Peyer's patch (tissue), 4 donors: ENCODE data around the gene RAD54L. TPM values are rescaled to one million over a fixed set of nuclear protein-coding genes. Genes with fewer than 3 reads are reported as not detected.

ENCODE experiments used
- DNase-seq, 3 donors: peaks; one replicate each; pipeline ENCODE4 v3.0.0-alpha.2; 2017 to 2019
- H3K27ac ChIP-seq, 4 donors: fragments of 200-600 bp; sonication (generic); one replicate each; pipeline ENCODE4 v1.5.1; 2016 to 2019
- H3K27me3 ChIP-seq, 2 donors: fragments of 200-600 bp; sonication (generic); one replicate each; pipeline ENCODE4 v1.5.1; 2019
- H3K36me3 ChIP-seq, 3 donors: fragments of 200-600 bp; sonication (generic); one replicate each; pipeline ENCODE4 v1.5.1; 2016 to 2019
- H3K4me1 ChIP-seq, 4 donors: fragments of 200-600 bp; sonication (generic); one replicate each; pipeline ENCODE4 v1.5.1; 2016 to 2019
- H3K4me3 ChIP-seq, 4 donors: fragments of 200-600 bp; sonication (generic); 1 replicate in 3 of 4; 2 replicates in 1 of 4; pipeline ENCODE4 v1.5.1; 2016 to 2019; ENCODE audit warnings: mild to moderate bottlenecking in 1 of 4
- H3K9me3 ChIP-seq, 4 donors: fragments of 200-600 bp; sonication (generic); one replicate each; pipeline ENCODE4 v1.5.1; 2016 to 2019; ENCODE audit warnings: mild to moderate bottlenecking in 1 of 4
- POLR2A ChIP-seq, 2 donors: fragments of 450-650 bp; IDR thresholded peaks; one replicate each; pipeline ENCODE4 v1.5.1; 2017; ENCODE audit warnings: antibody characterized with exemption in 2 of 2, mild to moderate bottlenecking in 2 of 2, moderate library complexity in 2 of 2
- total RNA-seq, 4 donors: library from RNA; depleted of rRNA; stranded (reverse); fragments of >200 nt; gene quantifications; one replicate each; pipeline ENCODE4 v1.1.0, GENCODE V29; 2016
- TF ChIP-seq, protein P1 (sequence below), 6 experiments: fragments of 450-650 bp in 4 of 6; fragments of 200-600 bp in 2 of 6; sonication (generic) in 1 of 6; IDR thresholded peaks; one replicate each; pipeline ENCODE4 v1.5.1; 2017 to 2019; ENCODE audit warnings: antibody characterized with exemption in 6 of 6, mild to moderate bottlenecking in 3 of 6, moderate library complexity in 1 of 6

Gene RAD54L
- total RNA-seq, 4 donors from 2014 or later = 3.9 to 71.8 (median 10.3) TPM

DNA sequence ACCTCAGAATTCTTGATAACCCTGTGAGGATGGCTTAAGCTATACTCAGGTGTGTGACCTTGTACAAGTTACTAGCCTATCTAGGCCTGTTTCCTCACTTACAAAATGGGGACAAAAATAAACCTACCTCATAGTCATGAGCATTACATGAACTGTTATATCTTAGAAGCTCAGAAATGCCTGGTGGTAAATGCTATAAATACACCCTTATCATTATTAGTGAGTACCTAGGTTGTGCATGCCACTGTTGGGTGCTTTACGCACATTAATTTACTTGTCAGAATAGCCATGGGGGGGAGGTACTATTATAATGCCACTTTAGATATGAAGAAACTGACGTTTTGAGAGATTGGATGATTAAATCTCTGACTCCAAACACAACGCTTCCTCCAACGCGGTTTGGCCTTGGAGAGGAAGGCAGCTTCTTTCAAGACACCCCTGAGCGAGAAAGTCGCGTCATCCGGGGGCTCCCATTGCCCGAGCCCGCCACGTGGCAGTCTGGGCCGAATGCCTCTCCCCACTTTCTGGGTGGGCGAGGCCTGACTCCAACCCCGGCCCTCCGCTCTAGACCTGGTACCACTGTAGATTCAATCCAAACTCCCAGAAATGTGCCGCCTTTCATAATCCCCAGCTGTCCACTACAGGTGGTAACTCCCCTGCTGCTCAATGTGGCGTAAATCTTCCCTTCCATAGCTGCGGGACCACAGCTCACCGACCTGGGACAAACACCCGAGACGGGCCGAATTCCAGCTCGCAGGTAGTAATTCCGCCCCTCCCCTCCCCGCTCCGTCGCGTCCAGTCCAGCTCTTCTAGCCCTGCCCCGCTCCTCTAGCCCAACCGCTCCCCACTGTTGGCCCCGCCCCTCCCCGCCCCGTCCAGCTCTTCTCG lies 771 bp upstream of the RAD54L start:
- no peaks in the 10 kb centered on the region for H3K36me3 ChIP-seq
- peak in 1 of 3 donors; percentile 55 for DNase-seq
- H3K4me1 ChIP-seq = peaks cover 0 to 15% (median 3%) of the 10 kb centered on the region in 4 donors
- H3K27ac ChIP-seq = peak overlapping the region; percentile 44 to 83 (median 52)
- TF ChIP-seq, protein P1, sequence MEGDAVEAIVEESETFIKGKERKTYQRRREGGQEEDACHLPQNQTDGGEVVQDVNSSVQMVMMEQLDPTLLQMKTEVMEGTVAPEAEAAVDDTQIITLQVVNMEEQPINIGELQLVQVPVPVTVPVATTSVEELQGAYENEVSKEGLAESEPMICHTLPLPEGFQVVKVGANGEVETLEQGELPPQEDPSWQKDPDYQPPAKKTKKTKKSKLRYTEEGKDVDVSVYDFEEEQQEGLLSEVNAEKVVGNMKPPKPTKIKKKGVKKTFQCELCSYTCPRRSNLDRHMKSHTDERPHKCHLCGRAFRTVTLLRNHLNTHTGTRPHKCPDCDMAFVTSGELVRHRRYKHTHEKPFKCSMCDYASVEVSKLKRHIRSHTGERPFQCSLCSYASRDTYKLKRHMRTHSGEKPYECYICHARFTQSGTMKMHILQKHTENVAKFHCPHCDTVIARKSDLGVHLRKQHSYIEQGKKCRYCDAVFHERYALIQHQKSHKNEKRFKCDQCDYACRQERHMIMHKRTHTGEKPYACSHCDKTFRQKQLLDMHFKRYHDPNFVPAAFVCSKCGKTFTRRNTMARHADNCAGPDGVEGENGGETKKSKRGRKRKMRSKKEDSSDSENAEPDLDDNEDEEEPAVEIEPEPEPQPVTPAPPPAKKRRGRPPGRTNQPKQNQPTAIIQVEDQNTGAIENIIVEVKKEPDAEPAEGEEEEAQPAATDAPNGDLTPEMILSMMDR (IDR thresholded peaks at IDR 0.05) = peak in 1 of 6 experiments; percentile 10
- peak in 1 of 2 donors; percentile 63 for TF ChIP-seq POLR2A (IDR thresholded peaks at IDR 0.05)
- H3K4me3 ChIP-seq = peak overlapping the region; percentile 46 to 69 (median 61)
- H3K27me3 ChIP-seq = no peaks in the 10 kb centered on the region
- H3K9me3 ChIP-seq = no peaks in the 10 kb centered on the region

DNA sequence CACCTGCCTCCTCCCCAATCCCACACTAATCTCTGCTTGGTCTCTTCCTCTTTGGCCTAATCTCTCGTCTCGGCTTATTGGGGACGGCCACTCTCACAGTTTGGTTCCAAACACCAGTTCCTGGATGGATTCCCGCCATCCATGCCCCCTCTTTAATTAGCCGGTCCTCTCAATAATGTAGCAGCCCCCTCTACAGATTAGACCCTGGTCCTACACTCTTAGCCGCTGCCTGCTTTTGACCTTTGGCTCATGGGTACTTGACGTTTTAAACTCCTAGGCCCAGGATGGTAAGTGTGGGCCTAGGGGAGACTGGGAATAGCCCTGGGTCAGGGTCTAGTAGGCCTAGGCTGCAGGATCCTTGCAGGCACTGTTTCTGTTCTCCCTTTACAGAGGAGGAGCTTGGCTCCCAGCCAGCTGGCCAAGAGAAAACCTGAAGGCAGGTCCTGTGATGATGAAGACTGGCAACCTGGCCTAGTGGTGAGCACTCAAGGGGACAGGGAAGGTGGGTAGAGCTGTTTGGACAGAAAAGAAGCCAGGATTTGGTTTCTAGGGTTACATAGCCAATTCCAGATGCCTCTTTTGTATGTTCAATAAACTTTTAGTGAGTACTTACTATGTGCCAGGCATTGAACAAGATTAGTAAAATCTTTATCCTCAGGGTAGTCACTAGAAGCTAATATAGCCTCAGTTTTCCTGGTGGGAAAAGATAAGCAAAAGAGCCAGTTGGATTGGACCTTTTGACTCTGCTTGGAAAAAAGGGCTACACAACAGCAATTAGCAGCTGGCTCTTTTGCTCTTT lies 758 bp downstream of the RAD54L start:
- DNase-seq = peak in 2 of 3 donors; percentile 50 to 54
- Histone ChIP-seq H3K4me1 (peaks cover 0 to 15% (median 3%) of the 10 kb centered on the region in 4 donors), H3K36me3 (no peaks in the 10 kb centered on the region), H3K9me3 (no peaks in the 10 kb centered on the region), H3K4me3 (peak overlapping the region; percentile 26 to 59 (median 58)), H3K27ac (peak overlapping the region in 1 of 4 donors; percentile 14), H3K27me3 (no peaks in the 10 kb centered on the region)
- TF ChIP-seq POLR2A (IDR thresholded peaks at IDR 0.05) = no peak
- TF ChIP-seq, protein P1 (IDR thresholded peaks at IDR 0.05) = no peak

DNA sequence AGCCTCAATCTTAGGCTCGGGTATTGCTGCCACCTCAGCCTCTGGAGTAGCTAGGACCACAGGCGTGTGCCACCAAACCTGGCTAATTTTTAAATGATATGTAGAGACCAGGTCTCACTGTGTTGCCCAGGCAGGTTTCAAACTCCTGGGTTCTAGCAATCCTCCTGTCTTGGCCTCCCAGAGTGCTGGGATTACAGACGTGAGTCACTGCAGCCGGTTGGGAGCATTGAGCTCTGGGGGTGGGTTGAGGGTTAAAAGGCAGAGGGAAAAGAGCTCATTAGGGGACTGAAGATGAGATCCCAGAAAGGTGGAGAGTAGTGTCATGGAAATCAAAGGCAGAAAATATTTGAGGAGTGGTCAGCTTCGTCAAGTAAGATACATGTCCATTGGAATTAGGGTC lies 7.1 kb downstream of the RAD54L start:
- Histone ChIP-seq H3K9me3 (no peaks in the 10 kb centered on the region), H3K27me3 (no peaks in the 10 kb centered on the region), H3K36me3 (no peaks in the 10 kb centered on the region), H3K4me3 (no peak overlapping the region), H3K4me1 (no peaks in the 10 kb centered on the region), H3K27ac (no peak overlapping the region)
- no peak for TF ChIP-seq POLR2A (IDR thresholded peaks at IDR 0.05)
- TF ChIP-seq, protein P1 (IDR thresholded peaks at IDR 0.05) = no peak
- no peak for DNase-seq

DNA sequence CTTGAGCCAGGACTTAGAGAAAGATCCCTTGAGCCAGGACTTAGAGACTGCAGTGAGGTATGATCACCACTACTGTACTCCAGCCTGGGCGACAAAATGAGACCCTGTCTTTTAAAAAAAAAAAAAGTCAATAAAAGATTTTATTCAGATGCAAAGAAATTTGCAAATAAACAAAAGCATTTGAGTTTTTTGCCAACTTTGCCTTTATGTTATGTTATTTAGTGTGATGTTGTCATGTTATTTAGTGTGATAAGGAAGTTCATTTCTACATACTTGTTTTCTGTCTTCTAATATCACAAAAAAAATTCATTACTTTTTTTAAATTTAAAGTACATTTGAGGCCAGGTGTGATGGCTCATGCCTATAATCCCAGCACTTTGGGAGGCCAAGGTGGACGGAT lies 9.0 kb downstream of the RAD54L start:
- H3K27me3 ChIP-seq = no peaks in the 10 kb centered on the region
- no peak for DNase-seq
- no peaks in the 10 kb centered on the region for H3K36me3 ChIP-seq
- H3K4me3 ChIP-seq = no peak overlapping the region
- no peak overlapping the region for H3K27ac ChIP-seq
- TF ChIP-seq POLR2A (IDR thresholded peaks at IDR 0.05) = no peak
- TF ChIP-seq, protein P1 (IDR thresholded peaks at IDR 0.05) = no peak
- H3K9me3 ChIP-seq = no peaks in the 10 kb centered on the region
- no peaks in the 10 kb centered on the region for H3K4me1 ChIP-seq

DNA sequence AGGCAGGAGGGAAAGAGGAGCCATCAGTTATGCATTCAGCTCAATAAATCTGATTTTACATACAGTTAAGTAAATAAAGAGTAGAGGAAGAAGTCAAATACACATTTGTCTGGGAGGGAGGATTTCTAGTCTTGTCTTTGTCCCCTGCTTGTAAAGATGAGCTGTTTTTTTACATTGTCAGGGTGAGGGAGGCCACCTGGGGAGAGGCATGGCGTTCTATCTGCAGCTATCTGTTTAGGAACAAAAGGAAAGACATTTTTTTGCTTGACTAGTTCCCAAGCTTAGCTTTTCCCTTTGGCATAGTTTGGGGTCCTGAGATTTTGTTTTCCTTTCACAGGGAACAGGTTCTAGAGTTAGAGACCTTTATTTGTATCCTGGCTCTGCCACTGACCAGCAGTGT lies 14.9 kb downstream of the RAD54L start:
- TF ChIP-seq, protein P1 (IDR thresholded peaks at IDR 0.05) = no peak
- TF ChIP-seq POLR2A (IDR thresholded peaks at IDR 0.05) = no peak
- DNase-seq = no peak
- Histone ChIP-seq H3K4me3 (no peak overlapping the region), H3K4me1 (no peaks in the 10 kb centered on the region), H3K9me3 (no peaks in the 10 kb centered on the region), H3K27ac (no peak overlapping the region), H3K27me3 (no peaks in the 10 kb centered on the region), H3K36me3 (no peaks in the 10 kb centered on the region)
